GM21576 (cell line): Measurements from ENCODE around the gene ZFP42.
"Not testable (repeated sequence)": the region's sequence is repeated elsewhere in the genome, so short reads cannot be mapped to it uniquely, and the experiment has no call there.

Experiments used
- ATAC-seq: cut with Tn5 transposase; IDR thresholded peaks from one replicate; pipeline ENCODE4 v1.9.1; 2021; ENCODE audit warnings: mild to moderate bottlenecking, moderate library complexity; ENCODE audit not compliant: unreplicated experiment

Gene ZFP42

DNA sequence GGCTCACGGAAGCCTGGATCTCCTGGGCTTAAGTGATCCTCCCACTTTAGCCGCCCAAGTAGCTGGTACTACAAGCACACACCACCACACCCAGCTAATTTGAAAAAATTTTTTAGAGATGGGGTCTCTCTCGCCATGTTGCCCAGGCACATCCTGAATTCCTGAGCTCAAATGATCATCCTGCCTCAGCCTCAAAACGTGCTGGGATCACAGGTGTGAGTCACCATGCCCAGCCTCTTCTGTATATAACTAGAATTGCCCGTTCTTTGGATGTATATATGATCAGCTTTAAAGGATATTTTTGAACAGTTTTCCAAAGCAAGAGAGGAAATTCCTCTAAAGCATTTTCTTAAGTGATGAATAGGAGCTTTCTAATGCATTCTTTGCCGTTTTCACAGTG, 22.7 kb downstream of the ZFP42 start:
- ATAC-seq: no peak

DNA sequence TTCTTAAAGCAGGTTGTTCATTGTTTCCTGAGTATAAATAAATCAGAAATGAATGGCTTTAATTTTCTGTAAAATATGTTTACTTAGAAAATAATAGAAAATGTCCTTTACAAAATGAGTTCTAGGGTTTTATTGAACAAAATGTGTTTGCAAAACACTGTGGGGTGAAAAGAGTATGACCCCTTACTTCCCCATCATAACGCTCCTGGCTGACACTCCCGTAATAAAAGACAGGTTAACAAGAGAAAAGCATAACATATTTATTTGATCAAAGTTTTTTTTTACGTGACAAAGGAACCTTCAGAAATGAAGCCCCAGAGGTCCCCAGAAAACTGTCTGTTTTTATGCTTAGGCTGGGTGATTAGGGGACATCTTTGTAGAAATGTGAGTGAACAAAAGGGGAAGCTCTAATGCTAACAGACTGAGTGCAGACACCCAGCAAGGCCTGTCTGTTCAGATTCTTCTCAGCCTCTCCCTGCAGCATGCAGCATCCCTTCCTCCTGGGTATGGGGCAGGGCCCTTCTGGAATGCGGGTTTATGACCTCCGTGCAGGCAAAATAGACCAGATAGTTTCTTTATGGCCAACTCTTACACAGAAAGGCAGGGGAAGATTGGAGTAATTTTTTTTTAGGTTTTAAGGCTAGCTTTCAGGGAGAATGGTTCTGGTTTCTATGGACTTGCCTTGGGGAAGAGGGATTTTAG, 26.1 kb downstream of the ZFP42 start:
- no peak for ATAC-seq

DNA sequence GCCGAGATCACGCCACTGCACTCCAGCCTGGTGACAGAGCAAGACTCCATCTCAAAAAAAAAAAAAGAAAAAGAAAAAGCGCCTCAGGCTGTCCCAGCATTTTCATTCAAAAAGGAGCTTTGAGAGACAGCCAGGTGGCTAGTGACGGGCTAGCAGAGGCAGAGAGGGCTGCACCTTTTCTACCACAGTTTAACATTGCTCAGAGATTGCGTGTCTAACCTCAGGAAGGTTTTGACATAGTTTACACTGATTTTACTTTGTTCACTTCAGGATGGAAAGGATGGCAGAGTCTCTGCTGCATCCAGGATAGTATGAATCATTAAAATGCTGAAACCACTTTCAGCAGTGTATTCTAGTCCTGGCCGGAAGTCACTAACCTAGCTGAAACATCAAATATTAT, 28.1 kb downstream of the ZFP42 start:
- ATAC-seq: no peak

DNA sequence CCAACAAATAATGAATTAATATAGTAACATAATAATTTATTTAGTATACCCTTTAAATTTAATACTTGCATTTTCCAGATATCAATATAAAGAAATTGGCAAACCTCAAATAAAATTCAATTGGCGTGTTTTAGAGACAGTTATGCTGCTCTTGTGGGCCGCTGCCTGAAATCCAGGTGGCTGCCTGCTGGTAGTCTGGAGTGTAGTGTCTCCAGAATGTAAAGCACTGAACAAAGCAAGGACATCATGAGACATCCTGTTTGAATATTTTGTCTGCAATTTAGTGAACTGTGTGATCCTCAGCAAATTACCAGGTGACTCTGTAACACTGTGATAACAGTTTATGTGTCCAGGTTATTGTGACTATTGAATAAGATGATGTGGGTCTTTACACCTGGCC, 29.9 kb downstream of the ZFP42 start:
- no peak for ATAC-seq

DNA sequence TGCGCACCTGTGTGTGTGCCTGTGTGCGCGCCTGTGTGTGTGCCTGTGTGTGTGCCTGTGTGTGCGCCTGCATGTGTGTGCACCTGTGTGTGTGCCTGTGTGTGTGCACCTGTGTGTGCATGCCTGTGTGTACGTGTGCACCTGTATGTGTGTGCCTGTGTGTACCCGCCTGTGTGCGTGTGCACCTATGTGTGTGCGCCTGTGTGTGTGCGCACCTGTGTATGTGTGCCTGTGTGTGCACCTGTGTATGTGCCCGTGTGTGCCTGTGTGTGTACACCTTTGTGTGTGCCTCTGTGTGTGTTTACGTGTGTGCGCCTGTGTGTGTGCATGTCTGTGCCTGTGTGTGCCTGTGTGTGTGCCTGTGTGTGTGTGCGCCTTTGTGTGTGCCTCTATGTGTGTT, 33.5 kb downstream of the ZFP42 start:
- no peak for ATAC-seq

DNA sequence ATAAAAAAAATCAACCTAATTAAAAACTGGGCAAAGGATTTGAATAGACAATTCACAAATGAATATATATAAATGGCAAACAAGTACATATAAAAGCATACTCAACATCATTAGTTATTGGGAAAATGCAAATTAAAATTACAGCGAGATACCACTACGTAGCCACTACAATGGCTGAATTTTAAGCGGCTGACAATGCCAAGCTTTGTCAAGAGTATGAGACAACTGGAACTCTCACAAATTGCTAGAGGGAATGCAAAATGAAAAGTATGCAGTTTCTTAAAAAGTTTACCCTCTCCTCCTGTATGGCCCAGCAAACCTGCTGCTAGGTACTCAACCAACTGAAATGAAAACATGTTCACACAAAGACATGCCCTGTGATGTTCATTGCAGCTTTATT, 34.8 kb downstream of the ZFP42 start:
- no peak for ATAC-seq

DNA sequence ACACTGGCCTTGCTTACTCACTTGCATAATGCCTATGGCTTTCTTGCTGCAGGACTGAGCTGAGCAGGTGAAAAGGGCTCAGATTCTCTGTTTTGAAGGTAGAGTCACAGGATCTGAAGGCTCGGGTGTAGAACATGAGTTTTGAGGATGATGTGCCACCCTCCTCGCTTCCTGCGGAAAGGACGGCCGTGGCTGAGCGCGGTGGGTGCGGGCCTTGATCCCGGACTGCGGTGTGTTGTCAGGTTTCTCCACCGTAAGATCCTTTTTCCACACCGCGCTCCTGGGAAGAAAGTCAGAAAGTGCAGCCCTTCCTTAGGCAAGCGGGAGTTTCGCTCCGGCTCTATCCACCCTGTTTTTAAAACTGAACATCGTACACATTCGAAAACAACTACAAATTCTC, 36.2 kb downstream of the ZFP42 start:
- no peak for ATAC-seq

DNA sequence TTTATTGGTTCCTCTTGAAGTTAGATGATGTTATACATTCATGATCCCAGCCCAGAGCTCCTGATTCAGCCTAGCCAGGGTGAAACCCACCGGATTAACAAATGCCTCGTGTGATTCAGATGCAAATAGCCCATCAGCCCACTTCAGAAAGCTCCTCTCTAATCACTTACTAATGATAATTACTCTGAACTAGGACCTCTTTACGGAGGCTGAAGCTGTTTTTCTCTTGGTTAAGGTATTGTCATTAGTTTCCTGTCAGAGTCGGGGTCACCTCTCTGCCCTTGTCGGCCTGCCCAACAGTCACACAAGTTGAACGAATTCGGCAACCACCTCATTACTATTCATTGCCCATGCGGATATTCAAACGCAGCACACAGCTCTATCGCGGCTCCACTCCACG, 36.6 kb downstream of the ZFP42 start:
- no peak for ATAC-seq

DNA sequence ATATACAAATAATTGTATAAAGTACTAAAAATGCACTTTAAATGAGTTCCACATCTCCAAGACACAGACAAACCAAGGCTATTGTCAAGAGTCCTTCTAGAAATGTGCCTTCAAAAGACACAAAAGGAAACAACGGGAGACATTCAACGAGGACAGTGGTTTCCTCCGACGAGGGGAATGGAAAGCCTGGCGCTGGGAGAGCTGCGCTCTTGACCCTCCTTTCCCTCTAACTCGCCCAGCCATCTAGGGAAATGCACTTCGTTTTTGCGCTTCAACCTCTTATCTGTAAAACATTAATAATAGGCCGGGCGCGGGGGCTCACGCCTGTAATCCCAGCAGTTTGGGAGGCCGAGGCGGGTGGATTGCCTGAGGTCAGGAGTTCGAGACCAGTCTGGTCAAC, 37.0 kb downstream of the ZFP42 start:
- ATAC-seq: no peak

DNA sequence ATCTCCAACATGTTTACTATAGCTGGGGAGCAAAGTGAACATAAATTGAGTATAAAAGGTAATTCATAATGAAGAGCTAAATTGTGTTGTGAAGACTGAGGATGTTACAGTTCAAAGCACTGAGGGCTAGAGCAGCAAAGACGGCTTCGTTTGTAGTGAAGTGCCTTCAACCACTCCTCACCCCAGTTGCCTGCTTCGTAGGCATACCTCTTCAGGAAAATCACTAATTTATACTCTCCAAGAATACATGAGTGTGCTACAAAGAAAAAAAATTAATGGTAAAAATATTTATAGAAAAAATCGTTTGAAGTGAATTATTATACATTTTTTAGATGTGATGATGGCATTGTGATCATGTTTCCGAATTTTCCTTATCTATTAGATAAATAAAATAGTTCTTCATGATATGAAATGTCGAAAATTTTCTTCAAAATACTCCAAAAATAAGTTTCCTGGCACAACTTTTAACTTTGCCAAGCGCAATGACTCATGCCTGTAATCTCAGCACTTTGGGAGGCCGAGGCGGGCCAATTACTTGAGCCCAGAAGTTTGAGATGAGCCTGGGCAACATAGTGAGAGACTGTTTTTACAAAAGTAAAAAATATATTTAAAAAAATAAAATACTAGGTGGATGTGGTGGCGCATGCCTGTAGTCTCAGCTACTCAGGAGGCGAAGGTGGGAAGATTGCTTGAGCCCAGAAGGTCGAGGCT, 41.6 kb downstream of the ZFP42 start:
- no peak for ATAC-seq

DNA sequence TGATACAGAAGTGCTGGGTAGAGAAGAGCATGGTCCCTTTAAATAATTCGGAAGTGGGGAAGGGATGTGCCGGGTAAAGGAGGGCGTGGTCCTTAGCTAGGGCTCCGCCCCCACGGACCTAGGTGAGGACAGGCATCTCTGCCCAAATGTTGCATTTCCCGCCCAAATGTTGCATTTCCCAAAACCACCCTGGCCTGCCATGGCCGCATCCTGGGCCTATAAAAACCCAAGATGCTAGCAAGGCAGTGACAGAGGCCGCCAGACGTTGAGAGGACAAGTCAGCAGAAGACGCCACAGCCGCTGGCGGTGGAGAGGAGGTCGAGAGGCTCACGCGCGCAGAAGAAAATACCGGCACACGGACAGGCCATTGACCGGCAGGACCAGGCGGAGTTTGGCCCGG, 46.1 kb downstream of the ZFP42 start:
- no peak for ATAC-seq

DNA sequence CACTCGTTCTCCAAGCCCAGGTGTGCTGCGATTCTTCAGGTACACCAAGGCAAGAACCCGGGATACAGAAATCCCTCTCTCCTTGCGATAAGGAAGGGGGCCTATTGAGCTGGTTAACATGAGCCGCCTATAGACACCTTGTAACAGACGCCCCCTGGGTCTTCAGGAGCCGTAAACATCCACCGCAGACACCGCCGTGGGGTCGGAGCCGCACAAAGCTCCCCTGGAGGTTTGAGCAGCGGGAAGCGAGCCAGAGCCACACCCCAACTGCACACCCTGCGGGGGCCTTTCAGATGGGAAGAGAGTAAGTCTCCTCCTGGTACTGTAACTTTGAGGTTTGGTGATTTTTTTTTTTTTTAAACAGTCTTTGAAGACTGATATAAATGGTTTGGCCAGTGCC, 46.6 kb downstream of the ZFP42 start:
- ATAC-seq: no peak

DNA sequence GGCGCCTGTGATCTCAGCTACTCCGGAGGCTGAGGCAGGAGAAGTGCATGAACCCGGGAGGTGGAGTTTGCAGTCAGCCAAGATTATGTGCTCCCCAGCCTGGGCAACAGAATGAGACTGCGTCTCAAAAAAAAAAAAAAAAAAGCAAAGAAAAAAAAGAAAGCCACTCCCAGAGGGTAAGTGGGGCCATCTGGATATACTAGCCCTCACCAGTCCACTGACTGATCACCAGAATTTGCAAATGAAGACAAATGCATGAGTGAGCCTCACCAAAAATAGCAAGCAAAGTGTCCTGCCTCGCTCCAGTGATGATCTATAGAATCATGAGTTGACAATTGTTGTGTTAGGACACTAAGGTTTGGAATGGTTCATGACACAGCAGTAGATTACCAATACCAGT, 47.6 kb downstream of the ZFP42 start:
- no peak for ATAC-seq

DNA sequence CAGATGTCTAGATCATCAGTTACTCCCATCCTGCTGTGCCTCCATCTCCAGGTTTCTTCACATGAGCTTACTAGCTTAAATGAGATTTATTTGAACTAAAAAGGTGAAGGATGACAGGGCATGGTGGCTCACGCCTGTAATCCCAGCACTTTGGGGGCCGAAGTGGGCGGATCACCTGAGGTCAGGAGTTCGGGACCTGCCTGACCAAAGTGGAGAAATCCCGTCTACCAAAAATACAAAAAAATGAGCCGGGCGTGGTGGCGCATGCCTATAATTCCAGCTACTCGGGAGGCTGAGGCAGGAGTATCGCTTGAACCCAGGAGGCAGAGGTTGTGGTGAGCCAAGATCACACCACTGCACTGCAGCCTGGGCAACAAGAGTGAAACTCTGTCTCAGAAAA, 49.9 kb downstream of the ZFP42 start:
- ATAC-seq: not testable (repeated sequence)

DNA sequence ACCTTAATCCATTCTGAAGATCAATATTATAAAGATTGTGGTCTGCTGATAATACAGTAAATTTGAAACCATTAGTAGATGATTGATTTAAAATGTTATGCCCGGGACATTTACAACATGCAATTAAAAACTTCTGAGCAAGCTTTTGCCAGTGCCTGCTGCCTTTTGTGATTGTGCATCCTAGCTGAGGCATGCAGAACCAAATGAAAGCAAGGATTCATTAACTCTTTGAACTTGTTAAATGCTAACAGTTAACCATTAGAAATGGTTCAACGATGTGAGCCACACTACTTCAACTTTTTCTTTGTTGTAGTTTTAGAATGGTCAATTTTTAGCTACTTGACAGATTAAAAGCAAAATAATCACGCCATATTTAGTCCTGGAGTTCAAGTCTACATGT, 51.1 kb downstream of the ZFP42 start:
- ATAC-seq: no peak

DNA sequence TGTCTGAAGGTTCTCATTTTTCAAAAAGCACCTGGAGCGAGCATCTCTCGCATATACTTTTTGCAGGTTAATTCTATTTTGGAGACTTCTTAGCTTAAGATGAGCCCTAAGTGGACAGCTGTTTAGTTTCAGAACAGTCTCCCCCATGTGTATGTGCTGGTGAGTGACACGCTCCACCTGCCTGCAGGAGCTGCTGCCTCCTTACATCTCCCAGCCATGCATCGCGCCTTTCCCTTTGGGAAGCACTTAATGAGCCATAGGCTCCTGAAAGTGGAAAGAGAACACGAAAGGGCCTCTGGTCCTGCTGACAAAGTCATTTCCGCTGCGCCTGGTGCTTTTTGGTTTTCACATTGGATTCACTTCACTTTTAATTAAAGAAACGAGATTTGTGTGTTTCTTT, 57.7 kb downstream of the ZFP42 start:
- ATAC-seq: no peak
